DND-41 (cell line): ENCODE measurements around the gene RACGAP1.

Experiments
- ATAC-seq: fragments of 200-7000 bp; cut with Tn5 transposase; 3 replicates; pipeline ENCODE4 v1.9.1; 2021; ENCODE audit warnings: low read depth; ENCODE audit not compliant: insufficient read depth
- DNase-seq: peaks from one replicate; pipeline ENCODE4 v3.0.0-alpha.2; 2020
- H2AFZ ChIP-seq: 2 replicates; pipeline ENCODE4 v1.6.0; 2012; ENCODE audit warnings: low read depth, low read length
- H3K27ac ChIP-seq: 2 replicates; pipeline ENCODE4 v1.5.1; 2012; ENCODE audit warnings: low read length, inconsistent platforms
- H3K27me3 ChIP-seq: fragments of 200-600 bp; sonication (generic); 2 replicates; pipeline ENCODE4 v1.6.0; 2012; ENCODE audit warnings: low read length, mild to moderate bottlenecking, inconsistent platforms; ENCODE audit not compliant: insufficient read depth, poor library complexity
- H3K36me3 ChIP-seq: 2 replicates; pipeline ENCODE4 v1.5.1; 2012; ENCODE audit warnings: low read length, inconsistent platforms; ENCODE audit not compliant: insufficient read depth
- H3K4me1 ChIP-seq: 2 replicates; pipeline ENCODE4 v1.5.1; 2012; ENCODE audit warnings: mild to moderate bottlenecking, low read length; ENCODE audit not compliant: insufficient read depth
- H3K4me2 ChIP-seq: 2 replicates; pipeline ENCODE4 v1.6.0; 2012; ENCODE audit warnings: mild to moderate bottlenecking, moderate library complexity, low read length, inconsistent platforms; ENCODE audit not compliant: insufficient read depth
- H3K4me3 ChIP-seq, 2 experiments: fragments of 200-600 bp in 1 of 2; shearing (Covaris generic) in 1 of 2; 2 replicates each; pipeline ENCODE4 v1.5.1; 2012 to 2016; ENCODE audit warnings: inconsistent platforms in 2 of 2, low read length in 2 of 2, mild to moderate bottlenecking in 2 of 2, low read depth in 1 of 2, moderate library complexity in 1 of 2
- H3K79me2 ChIP-seq: 2 replicates; pipeline ENCODE4 v1.6.0; 2012; ENCODE audit warnings: low read length, inconsistent platforms; ENCODE audit not compliant: insufficient read depth
- H3K9ac ChIP-seq: 2 replicates; pipeline ENCODE4 v1.6.0; 2012; ENCODE audit warnings: low read depth, mild to moderate bottlenecking, inconsistent platforms, low read length, moderate library complexity
- H3K9me3 ChIP-seq: 2 replicates; pipeline ENCODE4 v1.5.1; 2012; ENCODE audit warnings: low read length, moderate library complexity, mild to moderate bottlenecking, inconsistent platforms; ENCODE audit not compliant: insufficient read depth, severe bottlenecking
- H4K20me1 ChIP-seq: 2 replicates; pipeline ENCODE4 v1.6.0; 2012; ENCODE audit warnings: low read length; ENCODE audit not compliant: insufficient read depth
- EZH2 ChIP-seq: IDR thresholded peaks from 3 replicates; pipeline ENCODE4 v1.6.1; 2012; ENCODE audit warnings: borderline replicate concordance, low read depth, mild to moderate bottlenecking, moderate library complexity, low read length, inconsistent platforms; ENCODE audit not compliant: severe bottlenecking
- TF ChIP-seq, protein P1 (sequence below): IDR thresholded peaks from 2 replicates; pipeline ENCODE4 v1.5.1; 2012; ENCODE audit warnings: borderline replicate concordance, low read length, moderate library complexity, mild to moderate bottlenecking; ENCODE audit not compliant: poor library complexity, severe bottlenecking; ENCODE audit errors: extremely low read depth

RACGAP1 gene

DNA sequence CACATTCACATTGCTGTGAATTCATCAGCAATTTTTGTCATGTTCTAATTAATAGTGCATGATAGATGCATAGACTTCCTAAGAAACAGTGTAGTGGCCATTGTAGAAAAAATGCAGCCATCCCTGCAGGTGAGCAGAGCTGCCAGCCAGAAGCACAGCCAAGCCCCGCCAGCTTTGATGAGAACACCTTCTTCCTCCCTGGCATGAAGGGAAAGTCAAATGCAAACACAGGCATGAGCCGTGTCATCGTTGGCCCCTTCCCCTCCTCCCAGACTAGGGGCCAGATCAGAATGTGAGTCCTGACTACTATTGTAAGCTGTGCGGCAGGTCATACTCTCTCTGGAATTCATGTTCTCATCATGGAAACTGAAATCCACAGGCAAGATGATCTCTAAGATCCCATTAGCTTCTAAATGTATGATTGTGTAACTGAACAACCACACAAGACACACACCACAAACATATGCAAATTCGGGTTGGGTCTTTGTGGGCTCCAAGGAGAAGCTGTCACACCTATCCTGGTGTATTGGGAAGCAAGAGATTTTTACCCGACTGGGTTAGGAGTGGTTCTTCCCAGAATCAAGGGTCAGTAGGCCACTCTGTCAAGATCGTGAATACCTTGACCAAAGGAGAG, 77.6 kb downstream of the RACGAP1 start:
- TF ChIP-seq EZH2, result no peak
- TF ChIP-seq, protein P1, sequence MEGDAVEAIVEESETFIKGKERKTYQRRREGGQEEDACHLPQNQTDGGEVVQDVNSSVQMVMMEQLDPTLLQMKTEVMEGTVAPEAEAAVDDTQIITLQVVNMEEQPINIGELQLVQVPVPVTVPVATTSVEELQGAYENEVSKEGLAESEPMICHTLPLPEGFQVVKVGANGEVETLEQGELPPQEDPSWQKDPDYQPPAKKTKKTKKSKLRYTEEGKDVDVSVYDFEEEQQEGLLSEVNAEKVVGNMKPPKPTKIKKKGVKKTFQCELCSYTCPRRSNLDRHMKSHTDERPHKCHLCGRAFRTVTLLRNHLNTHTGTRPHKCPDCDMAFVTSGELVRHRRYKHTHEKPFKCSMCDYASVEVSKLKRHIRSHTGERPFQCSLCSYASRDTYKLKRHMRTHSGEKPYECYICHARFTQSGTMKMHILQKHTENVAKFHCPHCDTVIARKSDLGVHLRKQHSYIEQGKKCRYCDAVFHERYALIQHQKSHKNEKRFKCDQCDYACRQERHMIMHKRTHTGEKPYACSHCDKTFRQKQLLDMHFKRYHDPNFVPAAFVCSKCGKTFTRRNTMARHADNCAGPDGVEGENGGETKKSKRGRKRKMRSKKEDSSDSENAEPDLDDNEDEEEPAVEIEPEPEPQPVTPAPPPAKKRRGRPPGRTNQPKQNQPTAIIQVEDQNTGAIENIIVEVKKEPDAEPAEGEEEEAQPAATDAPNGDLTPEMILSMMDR, result no peak
- Histone ChIP-seq H3K4me3 (no peak overlapping the region), H2AFZ (no peak overlapping the region), H4K20me1 (no peaks in the 10 kb centered on the region), H3K4me1 (peaks cover 9% of the 10 kb centered on the region), H3K27me3 (peaks cover 3% of the 10 kb centered on the region), H3K36me3 (no peaks in the 10 kb centered on the region), H3K9ac (no peak overlapping the region), H3K9me3 (no peaks in the 10 kb centered on the region), H3K27ac (no peak overlapping the region), H3K79me2 (no peaks in the 10 kb centered on the region), H3K4me2 (no peak overlapping the region)
- ATAC-seq, result no peak
- no peak for DNase-seq

- no peak for DNase-seq
- TF ChIP-seq, protein P1, result no peak
- TF ChIP-seq EZH2, result no peak
- Histone ChIP-seq H3K9ac (no peak overlapping the region), H2AFZ (no peak overlapping the region), H3K36me3 (no peaks in the 10 kb centered on the region), H3K27me3 (peaks cover 3% of the 10 kb centered on the region), H3K9me3 (no peaks in the 10 kb centered on the region), H3K4me3 (no peak overlapping the region), H3K79me2 (no peaks in the 10 kb centered on the region), H3K4me1 (peaks cover 9% of the 10 kb centered on the region), H3K4me2 (no peak overlapping the region), H3K27ac (no peak overlapping the region), H4K20me1 (no peaks in the 10 kb centered on the region)
- no peak for ATAC-seq
Measured at GRCh38 chr12:49946497-49946896, 78.8 kb downstream of the RACGAP1 start.

- Histone ChIP-seq H4K20me1 (no peaks in the 10 kb centered on the region), H3K27ac (no peak overlapping the region), H3K27me3 (peaks cover 3% of the 10 kb centered on the region), H3K9me3 (no peaks in the 10 kb centered on the region), H3K36me3 (no peaks in the 10 kb centered on the region), H3K79me2 (no peaks in the 10 kb centered on the region), H3K4me1 (peaks cover 9% of the 10 kb centered on the region), H2AFZ (peak overlapping the region; percentile 57), H3K9ac (no peak overlapping the region; the same call in 1 of the 2 replicates), H3K4me3 (no peak overlapping the region), H3K4me2 (no peak overlapping the region; the same call in 1 of the 2 replicates)
- TF ChIP-seq, protein P1, result no peak
- no peak for TF ChIP-seq EZH2
- ATAC-seq (no peak), DNase-seq (no peak)
Measured at GRCh38 chr12:49946086-49946485, 79.2 kb downstream of the RACGAP1 start.
